ENCODE measurements around the gene HDHD2. TPM values are rescaled to one million over a fixed set of nuclear protein-coding genes. Genes with fewer than 3 reads are reported as not detected.

HDHD2 gene
- total RNA-seq, 1 donor from 2014 or later, result 32.2 TPM

DNA sequence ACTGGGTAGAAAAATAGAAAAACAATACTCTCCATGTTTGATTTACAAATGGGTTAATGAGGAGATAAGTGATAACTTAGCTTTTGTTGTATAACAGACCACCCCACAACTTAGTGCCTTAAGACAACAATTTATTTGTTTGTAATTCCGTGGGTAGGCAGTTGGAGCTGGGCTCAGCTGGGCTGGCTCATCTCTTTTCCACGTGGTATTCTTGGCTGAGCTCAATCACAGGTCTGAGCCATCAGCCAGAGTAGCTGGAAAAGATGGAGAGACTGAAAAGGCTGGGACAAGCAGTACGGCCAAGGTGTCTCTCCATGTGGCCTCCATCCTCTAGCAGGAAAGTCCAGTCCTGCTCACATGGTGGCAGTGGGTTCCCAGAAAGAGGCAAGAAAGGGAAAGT lies 82.7 kb downstream of the HDHD2 start:
- Mint-ChIP-seq H3K27ac (ENCODE audit: unreplicated experiment) (no peak overlapping the region), H3K27me3 (ENCODE audit: unreplicated experiment) (no peaks in the 10 kb centered on the region), H3K9me3 (ENCODE audit: unreplicated experiment) (no peaks in the 10 kb centered on the region), H3K36me3 (ENCODE audit: unreplicated experiment) (peaks cover 5% of the 10 kb centered on the region), H3K4me3 (ENCODE audit: unreplicated experiment) (no peak overlapping the region), H3K4me1 (ENCODE audit: unreplicated experiment) (no peaks in the 10 kb centered on the region)
- TF ChIP-seq, protein P1, sequence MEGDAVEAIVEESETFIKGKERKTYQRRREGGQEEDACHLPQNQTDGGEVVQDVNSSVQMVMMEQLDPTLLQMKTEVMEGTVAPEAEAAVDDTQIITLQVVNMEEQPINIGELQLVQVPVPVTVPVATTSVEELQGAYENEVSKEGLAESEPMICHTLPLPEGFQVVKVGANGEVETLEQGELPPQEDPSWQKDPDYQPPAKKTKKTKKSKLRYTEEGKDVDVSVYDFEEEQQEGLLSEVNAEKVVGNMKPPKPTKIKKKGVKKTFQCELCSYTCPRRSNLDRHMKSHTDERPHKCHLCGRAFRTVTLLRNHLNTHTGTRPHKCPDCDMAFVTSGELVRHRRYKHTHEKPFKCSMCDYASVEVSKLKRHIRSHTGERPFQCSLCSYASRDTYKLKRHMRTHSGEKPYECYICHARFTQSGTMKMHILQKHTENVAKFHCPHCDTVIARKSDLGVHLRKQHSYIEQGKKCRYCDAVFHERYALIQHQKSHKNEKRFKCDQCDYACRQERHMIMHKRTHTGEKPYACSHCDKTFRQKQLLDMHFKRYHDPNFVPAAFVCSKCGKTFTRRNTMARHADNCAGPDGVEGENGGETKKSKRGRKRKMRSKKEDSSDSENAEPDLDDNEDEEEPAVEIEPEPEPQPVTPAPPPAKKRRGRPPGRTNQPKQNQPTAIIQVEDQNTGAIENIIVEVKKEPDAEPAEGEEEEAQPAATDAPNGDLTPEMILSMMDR (IDR thresholded peaks at IDR 0.05), result no peak
- no peak for DNase-seq (ENCODE audit: extremely low spot score, unreplicated experiment)

DNA sequence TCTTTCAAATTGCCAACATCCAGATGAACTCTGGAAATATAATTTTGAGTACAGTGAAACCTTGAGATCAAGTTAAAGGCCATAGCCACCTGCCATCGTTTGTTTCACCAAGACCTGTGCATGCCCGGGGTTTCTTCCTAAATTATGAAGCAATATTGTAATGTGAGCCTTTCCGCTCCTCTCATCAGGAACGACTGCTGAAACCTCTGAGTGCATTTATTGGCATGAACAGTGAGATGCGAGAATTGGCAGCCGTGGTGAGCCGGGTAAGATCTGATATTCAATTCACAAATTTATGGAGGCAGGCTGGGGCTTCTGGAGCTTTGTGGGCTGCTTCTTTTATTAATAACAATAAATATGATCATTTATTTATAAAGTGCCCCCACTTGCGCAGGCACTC lies 87.2 kb downstream of the HDHD2 start:
- Mint-ChIP-seq H3K27ac (ENCODE audit: unreplicated experiment) (no peak overlapping the region), H3K36me3 (ENCODE audit: unreplicated experiment) (peaks cover 3% of the 10 kb centered on the region), H3K9me3 (ENCODE audit: unreplicated experiment) (no peaks in the 10 kb centered on the region), H3K4me3 (ENCODE audit: unreplicated experiment) (no peak overlapping the region), H3K27me3 (ENCODE audit: unreplicated experiment) (no peaks in the 10 kb centered on the region), H3K4me1 (ENCODE audit: unreplicated experiment) (no peaks in the 10 kb centered on the region)
- TF ChIP-seq, protein P1 (IDR thresholded peaks at IDR 0.05), result no peak
- DNase-seq (ENCODE audit: extremely low spot score, unreplicated experiment), result no peak

DNA sequence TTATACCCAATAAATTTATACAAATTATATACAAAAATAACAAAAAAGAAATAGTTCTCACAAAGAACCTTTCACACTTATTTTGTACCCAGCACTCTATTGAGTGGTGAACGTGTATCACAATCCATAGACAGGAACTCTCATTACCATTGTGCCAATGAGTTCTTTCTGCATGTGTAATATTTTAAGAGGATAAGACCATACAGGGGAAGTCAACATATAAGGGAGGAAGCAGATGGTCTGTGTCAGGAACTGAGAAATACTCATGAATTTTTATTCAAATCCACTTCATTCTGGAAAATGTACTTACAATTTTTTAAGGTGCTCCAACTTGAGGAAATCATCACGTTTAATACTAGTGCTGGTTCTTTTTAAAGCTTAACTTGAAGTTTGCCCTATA lies 87.8 kb downstream of the HDHD2 start:
- Mint-ChIP-seq H3K27me3 (ENCODE audit: unreplicated experiment) (no peaks in the 10 kb centered on the region), H3K4me3 (ENCODE audit: unreplicated experiment) (no peak overlapping the region), H3K4me1 (ENCODE audit: unreplicated experiment) (no peaks in the 10 kb centered on the region), H3K36me3 (ENCODE audit: unreplicated experiment) (peaks cover 3% of the 10 kb centered on the region), H3K9me3 (ENCODE audit: unreplicated experiment) (no peaks in the 10 kb centered on the region), H3K27ac (ENCODE audit: unreplicated experiment) (no peak overlapping the region)
- TF ChIP-seq, protein P1 (IDR thresholded peaks at IDR 0.05), result no peak
- no peak for DNase-seq (ENCODE audit: extremely low spot score, unreplicated experiment)

Other genes starting within 250 kb of the HDHD2 start
- 37.9 and 50.6 TPM in 2 replicates for gene PIAS2, start 233.0 kb downstream of the HDHD2 start, total RNA-seq
- gene KATNAL2, start 232.9 kb downstream of the HDHD2 start, total RNA-seq, result 7.1 and 7.9 TPM in 2 replicates
- gene ELOA2, start 114.9 kb downstream of the HDHD2 start, total RNA-seq, result not detected in 2 replicates
- 14.8 and 15.9 TPM in 2 replicates for gene IER3IP1, start 25.9 kb upstream of the HDHD2 start, total RNA-seq
- gene SKOR2, start 101.2 kb upstream of the HDHD2 start, total RNA-seq, result not detected in 2 replicates